Mesodermal cell (in vitro differentiated cells): Measurements from ENCODE around the gene FCGR1A.
"Not testable (repeated sequence)": the region's sequence is repeated elsewhere in the genome, so short reads cannot be mapped to it uniquely, and the experiment has no call there.

Experiments used
- H3K27ac ChIP-seq: 2 replicates; pipeline ENCODE4 v1.7.0; 2013; ENCODE audit warnings: mild to moderate bottlenecking, low read depth, low read length, moderate library complexity; ENCODE audit not compliant: severe bottlenecking
- H3K36me3 ChIP-seq: 2 replicates; pipeline ENCODE4 v1.7.1; 2013; ENCODE audit warnings: mild to moderate bottlenecking, low read length, moderate library complexity; ENCODE audit not compliant: control insufficient read depth, insufficient read depth
- H3K4me1 ChIP-seq: one replicate; pipeline ENCODE4 v1.7.1; 2013; ENCODE audit warnings: mild to moderate bottlenecking, low read length; ENCODE audit not compliant: insufficient read depth, control insufficient read depth, poor library complexity, severe bottlenecking
- H3K4me3 ChIP-seq: 2 replicates; pipeline ENCODE4 v1.7.0; 2013; ENCODE audit warnings: low read length, control low read depth, mild to moderate bottlenecking; ENCODE audit not compliant: insufficient read depth, poor library complexity, severe bottlenecking; ENCODE audit errors: extremely low read depth
- H3K9me3 ChIP-seq: 2 replicates; pipeline ENCODE4 v1.7.1; 2013; ENCODE audit warnings: mild to moderate bottlenecking, low read length, moderate library complexity; ENCODE audit not compliant: control insufficient read depth
- WGBS, 2 experiments: methylation state at CpG; one replicate each; pipeline ENCODE4 v1.1.5; 2013; ENCODE audit warnings: missing lambda C conversion rate in 2 of 2; ENCODE audit not compliant: insufficient coverage in 2 of 2; 5-methylcytosine and 5-hydroxymethylcytosine counted together

FCGR1A gene

GRCh38 chr1:149778313-149778712 is 4.2 kb upstream of the FCGR1A start:
- not testable (repeated sequence) for H3K9me3 ChIP-seq, H3K36me3 ChIP-seq, H3K27ac ChIP-seq, H3K4me3 ChIP-seq, H3K4me1 ChIP-seq
- no CpG with 5 or more reads among the region's 1 CpG for WGBS, 2 experiments

- WGBS, 2 experiments, result 80 to 90% methylated on average over 1 to 2 of the region's 5 CpGs
- not testable (repeated sequence) for H3K36me3 ChIP-seq, H3K4me1 ChIP-seq, H3K27ac ChIP-seq, H3K9me3 ChIP-seq, H3K4me3 ChIP-seq
These were observed 995 bp upstream of the FCGR1A start for GRCh38 chr1:149781413-149781984.

- H3K4me3 ChIP-seq, H3K4me1 ChIP-seq, H3K27ac ChIP-seq, H3K36me3 ChIP-seq, H3K9me3 ChIP-seq: not testable (repeated sequence)
- no CpG with 5 or more reads among the region's 2 CpGs for WGBS, 2 experiments
These were observed 795 bp downstream of the FCGR1A start for GRCh38 chr1:149783289-149783688.

- H3K36me3 ChIP-seq, H3K4me1 ChIP-seq, H3K4me3 ChIP-seq, H3K27ac ChIP-seq, H3K9me3 ChIP-seq: not testable (repeated sequence)
- WGBS, 2 experiments, result no CpG with 5 or more reads among the region's 4 CpGs
These were observed 1.4 kb downstream of the FCGR1A start for GRCh38 chr1:149783868-149784267.

- H3K4me1 ChIP-seq, H3K4me3 ChIP-seq, H3K36me3 ChIP-seq, H3K27ac ChIP-seq, H3K9me3 ChIP-seq: not testable (repeated sequence)
- WGBS, 2 experiments, result no CpG with 5 or more reads among the region's 3 CpGs
These were observed 5.4 kb downstream of the FCGR1A start for GRCh38 chr1:149787688-149788451.

DNA sequence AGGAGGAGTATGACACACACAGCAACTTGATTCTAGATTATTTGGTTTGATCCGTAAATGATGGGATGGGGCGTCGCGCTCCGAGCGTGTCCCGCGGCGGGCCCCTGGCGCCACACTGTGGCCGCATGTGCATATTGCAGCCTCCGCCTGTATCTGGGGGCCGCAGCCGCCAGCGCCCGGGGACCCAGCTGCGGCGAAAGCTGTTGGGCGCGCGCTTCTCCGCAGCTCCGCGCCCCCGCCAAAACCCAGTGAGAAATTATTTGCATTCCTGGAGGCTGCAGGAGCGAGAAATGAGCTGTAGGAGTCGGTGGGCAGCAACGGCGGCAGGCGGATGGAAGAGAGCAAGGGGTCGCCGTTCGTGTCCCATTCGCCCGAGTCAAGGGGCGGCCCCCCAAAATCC is 10.0 kb downstream of the FCGR1A start:
- no CpG with 5 or more reads among the region's 36 CpGs for WGBS, 2 experiments
- H3K36me3 ChIP-seq, H3K27ac ChIP-seq, H3K4me1 ChIP-seq, H3K9me3 ChIP-seq: not testable (repeated sequence)
- H3K4me3 ChIP-seq, result peak overlapping the region; percentile 42

DNA sequence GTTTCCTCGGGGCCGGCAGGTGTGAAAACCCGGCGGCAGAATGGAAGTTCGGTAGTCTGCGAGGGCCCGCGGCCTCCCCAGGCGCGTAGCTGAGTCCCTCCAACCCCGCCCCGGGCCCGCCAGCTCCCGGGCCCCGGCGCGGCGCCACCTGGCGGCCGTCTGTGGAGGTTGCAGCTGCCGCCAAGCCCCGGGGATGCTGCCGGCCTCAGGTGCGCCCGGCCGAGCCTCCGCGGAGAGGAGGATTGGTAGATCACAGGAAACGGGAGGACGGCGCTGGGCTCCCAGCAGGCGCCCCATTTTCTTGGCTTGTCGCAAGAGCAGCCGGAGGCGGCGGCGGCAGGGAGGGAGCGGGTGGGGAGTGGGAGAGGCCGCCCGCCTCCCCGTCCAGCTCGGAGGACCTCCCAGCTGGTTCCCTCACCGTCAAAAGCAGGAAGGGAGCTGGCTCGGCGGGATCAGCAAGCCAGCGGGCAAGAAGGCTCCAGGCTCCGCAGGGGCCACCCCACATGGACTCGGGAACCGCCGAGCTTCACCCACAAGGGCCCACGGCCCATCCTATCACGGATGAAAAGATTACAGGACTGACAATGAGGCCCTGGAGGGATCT is 10.5 kb downstream of the FCGR1A start:
- H3K4me1 ChIP-seq, H3K27ac ChIP-seq, H3K36me3 ChIP-seq, H3K9me3 ChIP-seq: not testable (repeated sequence)
- H3K4me3 ChIP-seq, result peak overlapping the region; percentile 42
- WGBS, 2 experiments, result 0% methylated on average over 10 to 12 of the region's 52 CpGs

GRCh38 chr1:149793885-149794284 is 11.4 kb downstream of the FCGR1A start:
- H3K9me3 ChIP-seq, H3K27ac ChIP-seq, H3K36me3 ChIP-seq, H3K4me3 ChIP-seq, H3K4me1 ChIP-seq: not testable (repeated sequence)
- no CpG with 5 or more reads among the region's 5 CpGs for WGBS, 2 experiments

DNA sequence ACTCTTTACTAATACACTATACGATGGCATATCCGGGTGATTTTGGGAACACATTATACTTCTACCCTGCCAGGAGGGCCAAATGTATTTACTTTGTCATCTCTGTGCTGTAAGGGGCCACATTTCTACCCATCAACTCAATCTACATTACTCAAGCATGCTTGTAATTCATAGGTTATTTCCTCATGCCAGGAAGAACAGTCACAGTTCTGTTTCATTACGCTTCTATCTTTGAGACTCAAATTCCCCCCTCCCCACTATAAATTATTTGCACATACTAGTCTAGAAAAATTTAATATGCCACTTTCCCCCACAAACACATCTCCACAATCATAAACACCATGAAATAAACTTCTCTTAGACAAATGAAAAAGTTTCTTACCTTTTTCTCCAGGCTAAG is 19.1 kb downstream of the FCGR1A start:
- not testable (repeated sequence) for H3K9me3 ChIP-seq, H3K4me1 ChIP-seq, H3K36me3 ChIP-seq, H3K4me3 ChIP-seq, H3K27ac ChIP-seq
- WGBS, 2 experiments, result no CpG with 5 or more reads among the region's 3 CpGs

GRCh38 chr1:149804417-149805080 is 22.1 kb downstream of the FCGR1A start:
- no CpG with 5 or more reads among the region's 4 CpGs for WGBS, 2 experiments
- H3K27ac ChIP-seq, H3K36me3 ChIP-seq, H3K4me3 ChIP-seq, H3K4me1 ChIP-seq, H3K9me3 ChIP-seq: not testable (repeated sequence)
